Hematopoietic multipotent progenitor cell treated with erythropoietin and hydrocortisone succinate and interleukin-3 and kit ligand, for 8 days (in vitro differentiated cells): ENCODE measurements around the gene FBXO24.

Experiments
- DNase-seq: peaks from one replicate; pipeline ENCODE4 v3.0.0-alpha.2; 2015

FBXO24 gene

DNA sequence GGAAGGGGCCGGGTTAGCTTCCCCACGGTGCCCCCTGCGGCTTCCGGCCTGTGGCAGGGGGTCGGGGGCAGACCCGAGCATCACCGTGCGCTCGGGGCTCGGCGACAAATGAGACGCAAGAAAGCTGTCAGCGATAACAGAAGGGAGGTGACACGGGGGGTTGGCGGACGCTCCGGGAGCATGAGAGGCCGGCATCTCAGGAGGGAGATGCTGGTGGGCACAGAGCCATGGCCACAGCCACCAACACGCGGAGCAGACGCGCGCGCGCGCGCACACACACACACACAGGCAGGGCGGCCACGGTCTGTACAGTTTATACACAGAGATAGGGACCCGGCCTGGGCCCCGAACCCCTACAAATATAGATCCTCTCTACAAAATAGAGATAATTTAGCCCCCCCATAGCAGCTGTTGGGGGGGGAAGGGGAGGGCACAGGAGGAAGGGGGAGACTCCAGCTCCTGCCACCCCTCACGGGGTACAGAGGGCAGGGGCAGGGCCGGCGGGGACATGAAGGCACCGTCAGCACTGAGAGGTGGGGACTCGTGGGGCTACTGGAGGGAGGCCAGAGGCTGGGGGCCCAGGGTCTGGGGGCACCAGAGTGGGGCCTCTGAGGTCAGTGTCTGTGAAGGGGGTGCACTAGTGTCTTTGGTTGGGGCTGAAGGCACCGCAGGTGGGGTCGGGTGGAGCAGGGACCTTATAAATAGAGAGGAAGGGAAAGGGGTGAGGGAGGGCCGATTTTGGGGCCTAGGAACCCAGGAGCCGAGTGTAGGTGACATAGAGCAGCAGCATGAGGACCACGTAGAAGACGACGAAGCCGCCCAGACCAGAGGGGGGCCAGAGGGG is 11.5 kb upstream of the FBXO24 start:
- no peak for DNase-seq

GRCh38 chr7:100575206-100575631 is 10.9 kb upstream of the FBXO24 start:
- no peak for DNase-seq

DNA sequence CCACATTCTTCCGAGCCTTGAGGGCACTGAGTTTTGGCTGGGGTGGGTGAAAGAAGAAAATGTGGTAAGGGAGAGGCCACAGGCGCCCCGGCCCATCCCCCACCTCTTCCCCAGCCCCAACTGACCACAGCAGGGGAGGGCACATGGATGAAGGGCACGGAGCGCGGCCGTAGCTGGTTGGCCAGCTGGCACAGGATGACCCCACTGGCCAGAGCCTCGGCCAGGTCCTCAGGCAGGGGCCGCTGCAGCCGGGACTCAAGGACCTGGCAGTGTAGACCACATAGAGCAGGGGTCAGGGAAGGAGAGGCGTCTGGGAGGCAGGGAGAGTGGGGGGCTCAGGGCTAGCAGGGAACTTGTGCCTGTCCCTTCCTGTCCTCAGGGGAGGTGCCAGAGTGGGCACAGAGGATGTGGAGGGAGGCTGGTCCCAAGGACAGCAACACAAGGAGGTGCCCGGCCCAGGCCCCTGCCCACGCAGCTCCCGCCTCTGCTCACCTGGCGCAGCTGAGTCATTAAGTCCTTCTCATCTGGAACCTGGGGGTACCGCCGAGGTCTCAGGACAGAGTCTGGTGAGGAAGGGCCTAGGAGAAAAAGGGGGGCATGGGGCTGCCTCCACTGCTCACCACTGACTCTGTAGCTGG is 10.3 kb upstream of the FBXO24 start:
- no peak for DNase-seq

GRCh38 chr7:100576384-100576993 is 9.6 kb upstream of the FBXO24 start:
- no peak for DNase-seq

- DNase-seq, result no peak
Observed at GRCh38 chr7:100577103-100577502, 9.0 kb upstream of the FBXO24 start.

GRCh38 chr7:100577507-100577906 is 8.6 kb upstream of the FBXO24 start:
- no peak for DNase-seq

GRCh38 chr7:100578246-100579183 is 7.6 kb upstream of the FBXO24 start:
- DNase-seq, result no peak

DNA sequence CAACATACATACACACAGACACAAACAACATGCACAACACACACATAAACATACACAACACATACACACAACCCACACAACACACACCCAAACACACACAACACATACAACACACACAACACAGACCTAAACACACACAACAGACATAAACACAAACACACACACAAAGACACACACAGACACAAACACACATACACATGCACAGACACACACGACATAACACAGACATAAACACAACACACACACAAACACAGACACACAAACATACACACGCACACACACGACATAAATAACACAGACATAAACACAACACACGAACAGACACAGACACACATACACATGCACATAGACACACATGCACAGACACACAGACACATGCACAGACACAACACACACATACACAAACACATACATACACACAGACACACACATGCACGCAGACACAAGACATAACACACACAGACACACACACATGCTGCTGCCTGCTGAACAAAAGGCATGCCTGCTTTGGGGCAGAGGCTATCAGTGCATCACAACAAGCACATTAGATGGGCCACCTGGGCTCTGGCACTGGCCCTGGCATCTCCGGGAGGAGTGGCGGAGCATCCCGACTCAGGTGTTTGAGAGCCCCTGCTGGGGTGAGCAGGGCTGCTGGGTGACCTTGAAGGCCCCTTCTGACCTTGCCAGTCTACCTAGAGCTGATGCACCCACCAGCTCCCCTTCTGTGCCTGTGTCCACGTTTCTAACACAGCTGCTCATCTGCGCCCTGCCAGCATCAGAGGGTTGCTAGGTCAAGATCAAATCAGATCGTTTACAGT is 5.5 kb upstream of the FBXO24 start:
- no peak for DNase-seq

DNA sequence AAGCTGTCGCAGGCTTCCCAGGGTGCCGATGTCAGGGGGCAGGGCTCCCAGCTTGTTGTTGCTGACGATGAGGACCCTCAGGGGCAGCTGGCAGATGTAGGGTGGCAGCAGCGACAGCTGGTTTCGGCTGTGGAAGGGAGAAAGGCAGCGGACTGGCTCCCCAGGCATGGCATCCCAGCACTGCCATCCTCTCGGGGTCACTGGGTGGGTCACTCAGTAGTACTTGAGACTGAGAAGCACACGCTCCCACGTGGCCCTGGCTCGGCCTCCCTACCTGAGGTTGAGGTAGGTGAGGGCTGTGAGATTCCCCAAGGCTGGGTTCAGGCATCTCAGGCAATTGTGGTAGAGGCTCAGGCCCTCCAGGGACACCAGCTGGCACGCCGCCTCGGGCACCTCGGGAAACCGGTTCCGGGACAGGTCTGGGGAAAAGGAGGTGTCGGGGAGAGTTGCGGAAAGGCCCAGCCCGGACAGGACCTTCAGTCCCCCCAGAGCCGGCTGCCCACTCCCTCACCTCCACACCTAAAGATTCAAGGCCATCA is 4.0 kb upstream of the FBXO24 start:
- no peak for DNase-seq

- no peak for DNase-seq
Observed at GRCh38 chr7:100582650-100583049, 3.5 kb upstream of the FBXO24 start.

DNA sequence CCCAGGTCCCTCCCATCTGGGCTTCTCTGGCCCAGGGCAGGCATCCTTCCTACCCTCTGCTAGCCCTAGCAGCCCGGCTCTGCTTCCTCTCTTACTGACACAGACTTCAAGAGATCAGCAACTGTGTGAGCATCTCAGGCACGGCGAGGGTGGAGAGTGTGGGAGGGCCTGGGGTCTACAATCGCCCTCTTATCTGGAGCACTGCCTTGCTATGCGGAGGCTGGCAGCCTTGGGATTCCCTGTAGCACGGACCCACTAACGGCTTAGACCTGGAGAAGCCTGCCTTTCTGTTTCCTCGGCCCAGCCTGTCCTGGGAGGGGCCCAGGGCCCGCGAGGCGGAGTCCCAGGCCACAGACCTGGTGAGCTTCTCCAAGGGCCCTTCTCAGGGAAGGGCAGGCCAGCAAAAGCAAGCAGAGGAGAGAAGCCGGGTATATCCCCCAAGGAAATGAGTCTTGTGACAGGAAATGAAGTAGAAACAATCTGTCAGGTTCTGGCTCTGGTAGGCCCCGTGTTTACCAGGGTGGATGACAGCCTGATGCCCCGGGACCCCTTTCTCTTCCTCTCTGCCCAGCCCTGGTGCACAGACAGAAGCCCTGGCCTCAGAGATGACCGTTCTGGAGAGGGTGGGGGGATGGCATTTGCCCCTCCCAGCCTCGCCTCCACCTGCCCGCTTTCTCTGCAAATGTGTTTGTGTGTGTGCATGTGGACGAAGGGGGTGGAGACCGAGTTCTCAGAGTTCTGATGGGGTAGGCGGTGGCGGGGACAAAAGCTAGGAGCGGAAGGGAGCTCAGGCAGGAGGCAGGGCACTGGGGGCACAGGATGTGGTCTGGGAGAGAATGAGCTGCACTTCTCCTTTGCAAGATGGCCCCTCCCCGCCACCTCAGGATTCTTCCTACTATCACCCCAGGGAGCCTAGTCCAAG is 2.7 kb upstream of the FBXO24 start:
- DNase-seq, result peak; percentile 71

DNA sequence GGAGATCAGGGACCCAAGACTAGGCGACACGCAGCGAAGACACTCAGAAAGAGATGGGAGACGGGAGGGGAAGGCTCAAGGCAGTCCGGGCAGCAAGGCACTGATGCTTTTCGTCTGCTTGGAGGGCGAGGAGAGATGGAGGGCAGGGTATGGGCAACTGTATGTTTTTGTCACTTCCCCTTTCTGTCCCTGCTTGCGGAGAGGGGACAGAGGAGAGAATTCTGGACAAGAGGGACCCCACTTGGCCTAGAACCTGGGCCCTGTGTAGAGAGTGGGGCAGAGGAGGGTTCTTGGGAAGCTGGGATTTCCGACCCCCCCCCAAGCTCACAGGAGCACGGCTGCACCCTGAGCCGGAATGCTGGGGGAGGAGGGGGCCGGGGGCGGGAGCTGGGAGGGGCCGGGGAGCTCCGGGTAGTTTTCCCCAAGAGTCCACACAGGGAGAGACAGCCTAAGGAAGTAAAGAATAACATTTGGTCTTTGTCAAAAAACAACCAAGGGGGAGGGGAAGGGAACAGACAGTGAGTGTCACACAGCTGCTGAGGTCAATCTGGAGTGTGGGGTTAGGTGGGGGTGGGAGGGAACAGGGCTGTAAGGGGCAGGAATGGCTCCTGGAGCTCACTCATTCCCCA is 2.0 kb upstream of the FBXO24 start:
- DNase-seq, result no peak

GRCh38 chr7:100584683-100585510 is 1.2 kb upstream of the FBXO24 start:
- DNase-seq, result peak; percentile 26

- DNase-seq, result no peak
Observed at GRCh38 chr7:100585511-100586265, 440 bp upstream of the FBXO24 start, which contains the start of gene LRCH4. LRCH4 (minus strand) TSS chr7:100586129; CDS start chr7:100586100, 29 bp downstream.

DNA sequence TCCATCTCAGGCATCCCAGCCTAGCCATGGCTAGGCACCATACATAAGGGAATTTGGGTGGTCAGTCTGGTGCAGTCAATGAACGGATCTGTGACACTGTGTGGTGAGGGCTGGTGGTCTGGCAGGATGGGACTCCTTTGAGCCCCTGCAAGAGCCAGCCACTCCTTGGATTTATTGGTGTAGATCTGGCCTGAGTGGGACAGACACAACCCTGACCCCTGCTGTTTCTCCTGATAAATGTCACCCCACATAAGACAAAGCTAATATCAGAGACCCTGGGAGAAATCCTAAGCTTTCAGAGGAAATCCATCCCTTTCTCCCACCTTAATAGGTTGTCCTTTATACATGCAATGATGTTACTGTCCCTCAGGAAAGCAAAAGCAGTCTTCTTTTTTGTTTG is 2.3 kb downstream of the FBXO24 start:
- peak; percentile 62 for DNase-seq

DNA sequence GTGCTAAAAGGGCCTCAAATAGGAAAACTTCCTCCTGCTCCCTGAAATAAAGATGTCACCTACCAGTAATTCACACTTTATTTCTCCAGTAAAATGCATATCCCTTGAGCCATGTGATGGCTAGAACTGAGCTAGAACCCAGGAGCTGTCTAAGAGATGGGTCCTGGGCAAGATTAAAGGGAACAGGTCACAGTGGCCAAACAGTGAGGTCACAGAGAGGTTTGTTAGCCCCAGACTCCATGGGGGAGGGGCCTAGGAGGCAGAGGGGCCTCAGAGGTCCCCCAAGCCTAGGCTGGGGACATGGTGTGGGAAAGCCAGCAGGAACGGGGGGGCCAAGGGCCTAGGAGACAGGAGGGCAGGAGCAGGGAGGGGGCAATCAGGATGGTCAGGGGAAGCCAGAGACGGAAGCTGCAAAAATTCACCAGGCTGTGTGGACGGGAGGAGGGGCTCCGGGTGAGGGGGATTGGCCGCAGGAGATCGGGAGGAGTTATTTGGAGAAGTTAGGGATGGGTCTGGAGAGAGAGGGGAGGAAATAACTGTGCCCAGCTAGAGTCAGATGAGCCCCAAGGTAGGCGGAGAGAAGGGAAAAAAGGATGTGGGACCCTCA is 3.3 kb downstream of the FBXO24 start:
- no peak for DNase-seq

DNA sequence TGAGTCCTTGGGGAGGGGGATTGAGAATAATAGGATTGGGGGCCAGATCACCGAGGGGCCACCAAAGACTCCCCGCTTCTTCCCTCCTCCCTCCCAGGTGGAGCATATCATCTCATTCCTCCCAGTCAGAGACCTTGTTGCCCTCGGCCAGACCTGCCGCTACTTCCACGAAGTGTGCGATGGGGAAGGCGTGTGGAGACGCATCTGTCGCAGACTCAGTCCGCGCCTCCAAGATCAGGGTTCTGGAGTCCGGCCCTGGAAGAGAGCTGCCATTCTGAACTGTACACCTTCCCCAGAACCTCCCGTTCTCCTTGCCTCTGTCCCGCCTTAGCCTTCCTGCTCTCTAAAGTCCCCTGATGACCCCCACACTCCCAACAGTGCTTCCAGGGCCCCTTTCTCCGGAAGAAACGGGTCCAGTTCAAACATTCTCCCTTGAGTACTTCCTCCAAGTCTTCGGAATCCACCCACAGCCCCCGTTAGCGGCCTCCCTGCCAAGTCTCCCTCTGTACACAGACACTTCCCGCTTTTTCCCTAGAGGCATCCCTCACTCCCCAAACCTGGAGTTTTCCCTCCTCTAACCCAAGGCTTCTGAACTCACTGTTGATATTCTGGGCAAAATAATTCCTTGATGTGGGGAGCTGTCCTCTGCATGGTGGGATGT is 4.1 kb downstream of the FBXO24 start:
- DNase-seq, result no peak
